Measurements from ENCODE around the gene IGSF9.

GRCh38 chr1:159986531-159986930 is 41.1 kb upstream of the IGSF9 start:
- TF ChIP-seq CTCF (conservative IDR thresholded peaks at IDR 0.05; ENCODE audit: low read depth, low read length) (no peak), EZH2 (IDR thresholded peaks at IDR 0.05; ENCODE audit: low read length, unreplicated experiment) (no peak)

Measured in PC-3 (cell line).